Measurements from ENCODE around the gene TMTC2. TPM values are rescaled to one million over a fixed set of nuclear protein-coding genes. Genes with fewer than 3 reads are reported as not detected.

Gene TMTC2
- total and polyA plus RNA-seq, 2 donors = 18.1 to 95.3 TPM

DNA sequence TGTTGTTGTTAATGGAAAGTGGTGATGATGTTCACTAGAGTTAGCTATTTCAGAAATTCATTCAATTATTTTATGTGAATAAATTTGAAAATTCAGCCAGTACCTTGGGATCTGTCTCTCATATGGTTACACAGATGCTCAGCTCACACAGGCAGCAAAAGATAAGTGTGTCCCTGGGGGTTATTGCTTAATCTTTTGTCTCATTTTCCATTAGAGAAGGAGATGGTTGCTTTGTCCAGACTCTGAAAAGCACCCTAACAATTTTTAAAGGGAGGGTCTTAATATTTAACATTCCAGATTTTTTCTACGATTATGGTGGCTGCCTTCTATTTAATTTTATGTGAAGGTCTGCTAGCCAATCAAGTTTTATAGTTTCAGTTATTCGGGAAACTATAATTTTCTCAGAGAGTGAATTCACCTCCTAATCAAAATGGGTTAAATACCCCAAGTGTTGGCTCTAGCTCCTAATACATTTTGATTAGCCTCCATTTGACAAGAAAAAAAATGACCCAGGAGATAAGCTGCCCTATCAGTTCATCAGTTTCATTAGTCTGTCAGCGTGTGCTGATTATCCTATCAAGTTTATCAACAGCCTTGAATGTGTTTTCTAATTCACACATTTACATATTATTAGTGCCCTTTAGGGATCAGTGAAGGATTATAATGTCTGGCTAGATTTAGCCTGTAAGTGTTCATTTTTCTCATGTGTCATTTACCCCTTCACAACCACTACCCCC is 282.1 kb downstream of the TMTC2 start:
- WGBS = 81% methylated on average over 3 of the region's 3 CpGs

GRCh38 chr12:82970614-82971013 is 283.9 kb downstream of the TMTC2 start:
- H3K4me3 ChIP-seq (ENCODE audit: low read depth, low read length) = no peak overlapping the region
- 98% methylated on average over 3 of the region's 3 CpGs for WGBS
- H3K27ac ChIP-seq (ENCODE audit: low read depth) = no peak overlapping the region
- peaks cover 2% of the 10 kb centered on the region for H3K36me3 ChIP-seq (ENCODE audit: insufficient read depth)
- no peak for DNase-seq (ENCODE audit: extremely low spot score)
- no peaks in the 10 kb centered on the region for H3K4me1 ChIP-seq (ENCODE audit: insufficient read depth)

More for the DNA sequence above, 282.1 kb downstream of the TMTC2 start:
- no peak for DNase-seq (ENCODE audit: extremely low spot score)
- no peak overlapping the region for H3K4me3 ChIP-seq (ENCODE audit: low read depth, low read length)
- H3K36me3 ChIP-seq (ENCODE audit: insufficient read depth) = peaks cover 2% of the 10 kb centered on the region
- H3K27ac ChIP-seq (ENCODE audit: low read depth) = no peak overlapping the region
- no peaks in the 10 kb centered on the region for H3K4me1 ChIP-seq (ENCODE audit: insufficient read depth)

- DNase-seq (ENCODE audit: extremely low spot score) = no peak
- Histone ChIP-seq H3K4me1 (ENCODE audit: insufficient read depth) (no peaks in the 10 kb centered on the region), H3K27ac (ENCODE audit: low read depth) (no peak overlapping the region), H3K4me3 (ENCODE audit: low read depth, low read length) (no peak overlapping the region), H3K36me3 (ENCODE audit: insufficient read depth) (no peaks in the 10 kb centered on the region)
- 80% methylated on average over 4 of the region's 4 CpGs for whole genome bisulfite sequencing
Observed at GRCh38 chr12:82971584-82971983, 284.9 kb downstream of the TMTC2 start.

DNA sequence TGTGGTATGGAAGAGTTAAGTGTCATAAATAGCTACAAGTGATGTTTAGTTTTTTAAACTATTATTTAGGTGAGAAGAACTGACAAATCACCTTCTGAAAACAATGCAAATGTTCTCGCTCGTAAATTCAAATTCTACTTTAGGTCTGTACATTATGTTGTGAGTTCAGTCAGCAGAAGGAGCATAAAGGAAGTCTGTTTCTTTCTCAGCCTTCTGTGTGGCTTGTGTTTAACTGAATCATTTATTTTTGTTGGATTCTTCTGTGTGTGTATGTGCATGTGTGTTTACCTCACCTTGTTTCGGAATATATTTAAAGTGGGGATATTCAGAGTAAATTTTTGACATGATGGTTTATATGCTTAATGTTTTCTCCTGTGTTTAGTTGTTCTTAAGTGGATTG is 285.9 kb downstream of the TMTC2 start:
- H3K27ac ChIP-seq (ENCODE audit: low read depth) = no peak overlapping the region
- H3K4me1 ChIP-seq (ENCODE audit: insufficient read depth) = no peaks in the 10 kb centered on the region
- DNase-seq (ENCODE audit: extremely low spot score) = no peak
- H3K36me3 ChIP-seq (ENCODE audit: insufficient read depth) = no peaks in the 10 kb centered on the region
- WGBS = 94% methylated on average over 3 of the region's 3 CpGs
- H3K4me3 ChIP-seq (ENCODE audit: low read depth, low read length) = no peak overlapping the region

DNA sequence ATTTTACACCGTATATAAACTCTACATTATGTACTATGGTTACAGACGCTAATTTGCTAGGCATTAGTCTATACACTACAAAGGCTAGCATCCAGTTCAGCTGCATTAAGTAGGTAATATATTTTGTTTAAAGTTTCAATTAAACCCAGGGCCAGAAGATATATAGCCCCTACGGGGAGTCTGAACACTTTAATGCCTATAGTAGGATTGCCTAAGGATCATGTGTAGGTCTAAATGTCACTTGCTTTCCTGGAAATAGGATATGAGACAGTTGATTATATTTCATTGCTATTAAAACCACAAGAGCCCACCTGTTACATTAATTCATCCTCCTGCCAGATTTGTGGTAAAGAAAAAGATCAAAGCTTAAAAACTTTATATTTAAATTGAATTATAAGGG is 286.9 kb downstream of the TMTC2 start:
- no peak overlapping the region for H3K4me3 ChIP-seq (ENCODE audit: low read depth, low read length)
- no peak for DNase-seq (ENCODE audit: extremely low spot score)
- H3K36me3 ChIP-seq (ENCODE audit: insufficient read depth) = no peaks in the 10 kb centered on the region
- H3K27ac ChIP-seq (ENCODE audit: low read depth) = no peak overlapping the region
- H3K4me1 ChIP-seq (ENCODE audit: insufficient read depth) = no peaks in the 10 kb centered on the region
- 86% methylated on average over 3 of the region's 3 CpGs for WGBS

GRCh38 chr12:82981150-82981549 is 294.4 kb downstream of the TMTC2 start:
- Histone ChIP-seq H3K4me3 (ENCODE audit: low read depth, low read length) (no peak overlapping the region), H3K27ac (ENCODE audit: low read depth) (no peak overlapping the region), H3K4me1 (ENCODE audit: insufficient read depth) (no peaks in the 10 kb centered on the region), H3K36me3 (ENCODE audit: insufficient read depth) (no peaks in the 10 kb centered on the region)
- no peak for DNase-seq (ENCODE audit: extremely low spot score)
- WGBS = 88% methylated on average over 1 of the region's 1 CpG

DNA sequence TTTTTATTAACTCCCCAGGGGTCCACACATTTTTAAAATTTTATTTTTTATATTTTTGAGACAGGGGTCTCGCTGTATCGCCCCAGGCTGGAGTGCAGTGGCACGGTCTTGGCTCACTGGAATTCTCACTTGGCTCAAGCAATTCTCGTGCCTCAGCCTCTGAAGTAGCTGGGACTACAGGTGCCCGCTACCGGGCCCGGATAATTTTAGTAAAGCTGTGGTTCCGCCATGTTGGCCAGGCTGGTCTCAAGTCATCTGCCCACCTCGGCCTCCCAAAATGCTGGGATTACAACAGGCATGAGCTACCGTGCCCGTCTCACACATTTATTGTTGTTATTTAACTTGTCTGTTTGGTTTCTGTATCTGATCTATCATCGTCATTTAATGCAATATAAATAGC is 307.4 kb downstream of the TMTC2 start:
- no peaks in the 10 kb centered on the region for H3K36me3 ChIP-seq (ENCODE audit: insufficient read depth)
- H3K4me1 ChIP-seq (ENCODE audit: insufficient read depth) = no peaks in the 10 kb centered on the region
- no peak overlapping the region for H3K27ac ChIP-seq (ENCODE audit: low read depth)
- no peak overlapping the region for H3K4me3 ChIP-seq (ENCODE audit: low read depth, low read length)
- DNase-seq (ENCODE audit: extremely low spot score) = no peak
- WGBS = 91% methylated on average over 12 of the region's 12 CpGs

DNA sequence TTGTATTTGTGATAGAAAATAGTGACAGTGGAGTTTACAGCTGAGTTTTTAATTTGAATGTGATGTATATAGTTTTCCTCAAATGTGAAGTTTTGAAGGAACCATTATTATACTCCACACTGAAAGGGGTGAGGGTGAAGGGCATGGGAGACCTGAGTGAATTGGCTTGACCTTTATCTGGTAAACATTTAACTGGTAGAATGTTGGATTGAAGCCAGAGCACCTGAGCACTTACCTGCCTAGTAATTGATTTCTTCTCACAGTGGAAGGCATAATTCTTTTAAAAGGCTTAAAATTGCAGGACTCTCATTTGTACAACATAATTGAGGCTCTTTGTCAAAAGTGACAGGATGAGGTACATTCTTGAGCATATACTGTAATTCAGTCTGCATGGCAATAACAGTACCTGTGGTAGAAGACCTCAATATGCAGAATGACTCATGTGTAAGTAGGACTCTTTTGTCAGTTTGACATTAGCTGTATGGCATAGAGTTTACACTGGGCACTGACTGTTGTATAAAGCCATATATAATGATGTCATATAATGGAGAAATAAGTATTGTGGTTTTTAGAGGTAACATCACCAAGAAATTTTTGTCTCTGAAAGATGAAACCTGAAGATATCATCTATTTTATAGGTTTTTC is 309.6 kb downstream of the TMTC2 start:
- no peak overlapping the region for H3K4me3 ChIP-seq (ENCODE audit: low read depth, low read length)
- no peaks in the 10 kb centered on the region for H3K4me1 ChIP-seq (ENCODE audit: insufficient read depth)
- no peak overlapping the region for H3K27ac ChIP-seq (ENCODE audit: low read depth)
- H3K36me3 ChIP-seq (ENCODE audit: insufficient read depth) = no peaks in the 10 kb centered on the region
- DNase-seq (ENCODE audit: extremely low spot score) = no peak

- no peak overlapping the region for H3K4me3 ChIP-seq (ENCODE audit: low read depth, low read length)
Observed at GRCh38 chr12:82998509-82998908, 311.8 kb downstream of the TMTC2 start.

GRCh38 chr12:83003026-83003425 is 316.3 kb downstream of the TMTC2 start:
- WGBS = 42% methylated on average over 2 of the region's 2 CpGs
- no peak for DNase-seq (ENCODE audit: extremely low spot score)
- no peak overlapping the region for H3K4me3 ChIP-seq (ENCODE audit: low read depth, low read length)
- H3K36me3 ChIP-seq (ENCODE audit: insufficient read depth) = no peaks in the 10 kb centered on the region
- no peaks in the 10 kb centered on the region for H3K4me1 ChIP-seq (ENCODE audit: insufficient read depth)
- H3K27ac ChIP-seq (ENCODE audit: low read depth) = no peak overlapping the region

More at GRCh38 chr12:82998509-82998908, 311.8 kb downstream of the TMTC2 start:
- Histone ChIP-seq H3K4me1 (ENCODE audit: insufficient read depth) (no peaks in the 10 kb centered on the region), H3K27ac (ENCODE audit: low read depth) (no peak overlapping the region), H3K36me3 (ENCODE audit: insufficient read depth) (no peaks in the 10 kb centered on the region)
- DNase-seq (ENCODE audit: extremely low spot score) = no peak

GRCh38 chr12:83005534-83006197 is 319.0 kb downstream of the TMTC2 start:
- 97% methylated on average over 6 of the region's 6 CpGs for WGBS
- no peak overlapping the region for H3K4me3 ChIP-seq (ENCODE audit: low read depth, low read length)

GRCh38 chr12:83008703-83009102 is 322.0 kb downstream of the TMTC2 start:
- Histone ChIP-seq H3K4me1 (ENCODE audit: insufficient read depth) (no peaks in the 10 kb centered on the region), H3K4me3 (ENCODE audit: low read depth, low read length) (no peak overlapping the region), H3K36me3 (ENCODE audit: insufficient read depth) (no peaks in the 10 kb centered on the region), H3K27ac (ENCODE audit: low read depth) (no peak overlapping the region)
- no peak for DNase-seq (ENCODE audit: extremely low spot score)
- WGBS = 63% methylated on average over 3 of the region's 3 CpGs

More at GRCh38 chr12:83005534-83006197, 319.0 kb downstream of the TMTC2 start:
- Histone ChIP-seq H3K4me1 (ENCODE audit: insufficient read depth) (no peaks in the 10 kb centered on the region), H3K36me3 (ENCODE audit: insufficient read depth) (no peaks in the 10 kb centered on the region), H3K27ac (ENCODE audit: low read depth) (no peak overlapping the region)
- no peak for DNase-seq (ENCODE audit: extremely low spot score)

DNA sequence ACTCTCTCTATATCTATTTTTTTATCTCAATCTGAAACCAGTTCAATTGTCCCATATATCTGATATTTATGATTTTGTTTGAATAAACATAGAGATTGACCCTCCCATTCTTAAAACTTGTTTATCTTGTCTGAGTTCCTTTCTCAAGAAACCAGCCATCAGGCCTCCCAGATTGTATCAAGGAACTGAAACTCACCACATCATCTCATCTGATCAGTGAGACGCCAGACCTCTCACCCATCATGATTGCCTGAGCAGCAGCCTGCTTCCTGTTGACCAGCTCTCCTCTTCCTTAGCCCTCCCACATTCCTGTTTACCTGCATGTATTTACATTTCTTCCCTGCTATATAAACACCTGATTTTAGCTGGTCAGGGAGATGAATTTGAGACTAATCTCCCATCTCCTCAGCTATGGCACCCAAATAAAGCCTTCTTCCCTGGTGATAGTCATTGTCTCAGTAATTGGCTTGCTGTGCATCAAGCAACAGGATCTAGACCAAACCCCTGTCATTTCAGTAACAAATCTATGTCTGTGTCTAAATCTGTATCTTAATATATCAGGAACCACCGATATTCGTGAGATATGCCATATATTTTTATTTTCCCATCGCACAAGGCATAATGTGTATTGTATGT is 323.6 kb downstream of the TMTC2 start:
- Histone ChIP-seq H3K4me3 (ENCODE audit: low read depth, low read length) (no peak overlapping the region), H3K4me1 (ENCODE audit: insufficient read depth) (no peaks in the 10 kb centered on the region), H3K27ac (ENCODE audit: low read depth) (no peak overlapping the region), H3K36me3 (ENCODE audit: insufficient read depth) (no peaks in the 10 kb centered on the region)
- no peak for DNase-seq (ENCODE audit: extremely low spot score)
- WGBS = 49% methylated on average over 4 of the region's 4 CpGs
